Measurements from ENCODE around the gene STK39.

STK39 gene

GRCh38 chr2:168244318-168244717, 3.1 kb downstream of the STK39 start:
- FAIRE-seq (no peak), DNase-seq (ENCODE audit: insufficient read length, low spot score) (no peak)

GRCh38 chr2:168243061-168243460, 4.3 kb downstream of the STK39 start:
- no peak for TF ChIP-seq CTCF (IDR thresholded peaks at IDR 0.05; ENCODE audit: insufficient read depth, missing control alignments)
- no peak for DNase-seq (ENCODE audit: insufficient read length, low spot score)
- FAIRE-seq = no peak

More at GRCh38 chr2:168244318-168244717, 3.1 kb downstream of the STK39 start:
- TF ChIP-seq CTCF (IDR thresholded peaks at IDR 0.05; ENCODE audit: insufficient read depth, missing control alignments) = no peak

- no peak for FAIRE-seq
- no peak for DNase-seq (ENCODE audit: insufficient read length, low spot score)
- no peak for TF ChIP-seq CTCF (IDR thresholded peaks at IDR 0.05; ENCODE audit: insufficient read depth, missing control alignments)
Measured at GRCh38 chr2:168241746-168242145, 5.6 kb downstream of the STK39 start.

GRCh38 chr2:168241208-168241607, 6.2 kb downstream of the STK39 start:
- no peak for FAIRE-seq

GRCh38 chr2:168239281-168239680, 8.1 kb downstream of the STK39 start:
- DNase-seq (ENCODE audit: insufficient read length, low spot score) = peak; percentile 45
- FAIRE-seq = peak; percentile 81
- TF ChIP-seq CTCF (IDR thresholded peaks at IDR 0.05; ENCODE audit: insufficient read depth, missing control alignments) = no peak

More at GRCh38 chr2:168241208-168241607, 6.2 kb downstream of the STK39 start:
- TF ChIP-seq CTCF (IDR thresholded peaks at IDR 0.05; ENCODE audit: insufficient read depth, missing control alignments) = no peak
- no peak for DNase-seq (ENCODE audit: insufficient read length, low spot score)

- FAIRE-seq = no peak
- DNase-seq (ENCODE audit: insufficient read length, low spot score) = no peak
- TF ChIP-seq CTCF (IDR thresholded peaks at IDR 0.05; ENCODE audit: insufficient read depth, missing control alignments) = no peak
Measured at GRCh38 chr2:168237741-168238140, 9.7 kb downstream of the STK39 start.

GRCh38 chr2:168234407-168235085, 12.8 kb downstream of the STK39 start:
- no peak for TF ChIP-seq CTCF (IDR thresholded peaks at IDR 0.05; ENCODE audit: insufficient read depth, missing control alignments)
- FAIRE-seq (no peak), DNase-seq (ENCODE audit: insufficient read length, low spot score) (no peak)
